ENCODE data around the gene DAZAP2.

DAZAP2 gene

DNA sequence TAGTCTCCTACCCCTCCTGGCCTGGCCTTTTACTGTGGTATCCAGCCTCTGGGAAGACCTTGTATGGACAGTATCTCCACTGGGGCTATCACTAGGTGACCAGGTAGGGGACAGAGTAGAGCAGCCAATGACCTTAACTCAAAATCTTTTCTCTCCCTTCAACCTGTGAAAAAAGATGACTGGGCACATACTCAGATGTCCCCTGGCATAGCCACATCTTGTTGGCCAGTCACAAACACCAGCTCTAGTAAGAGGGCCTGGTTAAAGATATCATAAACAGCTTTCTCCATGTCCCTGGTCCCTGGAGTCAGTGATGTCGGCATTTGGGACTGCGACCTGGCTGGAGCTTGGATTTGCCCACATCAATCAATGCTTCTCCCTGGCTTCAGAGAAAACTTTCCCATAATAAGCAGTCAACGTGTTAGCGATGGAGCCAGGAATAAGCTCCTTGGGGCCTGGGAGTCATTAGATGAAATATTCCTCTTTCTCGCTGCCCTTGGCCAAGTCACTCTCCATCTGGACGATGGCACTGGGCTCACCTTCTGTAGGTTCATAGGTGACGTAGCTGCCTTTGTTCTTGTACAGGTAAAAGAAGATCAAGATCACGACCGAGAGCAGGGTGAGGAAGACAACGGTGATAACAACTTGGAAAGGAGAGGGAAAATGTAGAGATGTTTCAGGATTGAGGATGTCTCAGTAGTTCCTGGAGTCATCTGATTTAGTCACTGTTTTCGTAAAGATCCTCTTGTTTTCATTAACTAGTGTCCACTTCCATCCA is 7.0 kb downstream of the DAZAP2 start:
- H2AK5ac ChIP-seq (ENCODE audit: low read length), result peak overlapping the region; percentile 29
- peaks cover 6% of the 10 kb centered on the region for H3K4me1 ChIP-seq (ENCODE audit: control insufficient read depth, low read depth, low read length)
- H3K23ac ChIP-seq (ENCODE audit: low read length), result no peak overlapping the region
- H3K56ac ChIP-seq (ENCODE audit: low read length), result peak overlapping the region; percentile 59
- H3K18ac ChIP-seq (ENCODE audit: low read length), result no peak overlapping the region
- no peak overlapping the region for H3K4me2 ChIP-seq (ENCODE audit: low read length)
- peaks cover 2% of the 10 kb centered on the region for H3K79me1 ChIP-seq (ENCODE audit: low read length)
- H4K8ac ChIP-seq (ENCODE audit: low read depth, low read length), result no peak overlapping the region
- H4K5ac ChIP-seq (ENCODE audit: low read length), result no peak overlapping the region
- DNase-seq, result no peak
- H3K27ac ChIP-seq (ENCODE audit: low read depth, low read length), result no peak overlapping the region
- no peak overlapping the region for H2BK5ac ChIP-seq (ENCODE audit: low read length)
- WGBS (ENCODE audit: extremely low coverage, insufficient coverage, low lambda C conversion rate), result no CpG with 5 or more reads among the region's 11 CpGs
- H3K4me3 ChIP-seq (ENCODE audit: low read length), result no peak overlapping the region
- H3K79me2 ChIP-seq (ENCODE audit: control insufficient read depth, insufficient read depth, low read length), result no peaks in the 10 kb centered on the region
- no peak overlapping the region for H2BK120ac ChIP-seq (ENCODE audit: low read depth, low read length)
- no peak overlapping the region for H3K9ac ChIP-seq (ENCODE audit: low read length)
- no peak overlapping the region for H3K4ac ChIP-seq (ENCODE audit: low read depth, low read length)
- H3K36me3 ChIP-seq (ENCODE audit: control insufficient read depth, insufficient read depth, low read length), result peaks cover 6% of the 10 kb centered on the region
- H3K27me3 ChIP-seq (ENCODE audit: insufficient read depth, low read length, poor library complexity), result no peaks in the 10 kb centered on the region
- no peak overlapping the region for H2BK15ac ChIP-seq (replicated peaks; ENCODE audit: low read depth)

GRCh38 chr12:51246254-51246853 is 7.7 kb downstream of the DAZAP2 start:
- WGBS (ENCODE audit: extremely low coverage, insufficient coverage, low lambda C conversion rate), result no CpG with 5 or more reads among the region's 7 CpGs
- H3K27ac ChIP-seq (ENCODE audit: low read depth, low read length), result no peak overlapping the region

DNA sequence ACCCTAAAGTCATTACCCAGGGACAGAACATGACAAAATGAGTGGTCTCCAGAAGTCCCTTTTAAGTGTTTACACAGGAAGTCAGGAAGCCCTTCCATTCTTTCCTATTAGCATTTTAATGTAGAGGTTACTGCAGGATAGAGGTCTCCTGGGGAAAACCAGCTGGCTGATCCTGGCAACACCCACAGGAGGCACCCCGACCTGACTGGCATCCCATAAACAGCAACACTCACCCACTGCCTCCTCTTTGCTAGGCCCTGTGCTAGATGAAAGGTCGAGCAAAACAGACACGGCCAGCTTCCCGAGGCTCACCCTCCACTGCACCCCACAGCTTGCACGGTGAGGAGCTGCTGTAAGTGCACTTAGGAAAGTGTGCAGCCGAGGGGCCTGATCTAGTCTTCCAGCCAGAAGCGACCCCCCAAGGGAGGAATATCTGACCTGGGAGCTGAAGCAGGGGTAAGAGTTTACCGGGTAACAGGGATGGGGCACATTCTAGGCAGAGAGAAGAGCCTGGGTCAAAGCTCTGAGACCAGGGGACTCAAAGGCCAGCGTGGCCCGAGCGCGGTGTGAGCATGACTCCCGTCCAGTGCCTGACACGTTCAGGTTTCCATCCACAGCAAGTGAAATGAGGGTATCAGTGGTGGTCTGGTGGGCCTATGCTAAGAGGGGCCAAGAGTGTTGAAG is 9.0 kb downstream of the DAZAP2 start:
- no peaks in the 10 kb centered on the region for H3K27me3 ChIP-seq (ENCODE audit: insufficient read depth, low read length, poor library complexity)
- H3K36me3 ChIP-seq (ENCODE audit: control insufficient read depth, insufficient read depth, low read length), result peaks cover 2% of the 10 kb centered on the region
- no peaks in the 10 kb centered on the region for H3K79me2 ChIP-seq (ENCODE audit: control insufficient read depth, insufficient read depth, low read length)
- H4K5ac ChIP-seq (ENCODE audit: low read length), result no peak overlapping the region
- H4K8ac ChIP-seq (ENCODE audit: low read depth, low read length), result no peak overlapping the region
- peak overlapping the region; percentile 21 for H3K9ac ChIP-seq (ENCODE audit: low read length)
- H2BK5ac ChIP-seq (ENCODE audit: low read length), result no peak overlapping the region
- no peak overlapping the region for H3K4me2 ChIP-seq (ENCODE audit: low read length)
- H3K4ac ChIP-seq (ENCODE audit: low read depth, low read length), result no peak overlapping the region
- no peaks in the 10 kb centered on the region for H3K79me1 ChIP-seq (ENCODE audit: low read length)
- H3K18ac ChIP-seq (ENCODE audit: low read length), result no peak overlapping the region
- H2BK15ac ChIP-seq (replicated peaks; ENCODE audit: low read depth), result no peak overlapping the region
- peak overlapping the region; percentile 40 for H3K27ac ChIP-seq (ENCODE audit: low read depth, low read length)
- H2BK120ac ChIP-seq (ENCODE audit: low read depth, low read length), result no peak overlapping the region
- no peak overlapping the region for H2AK5ac ChIP-seq (ENCODE audit: low read length)
- H3K4me3 ChIP-seq (ENCODE audit: low read length), result no peak overlapping the region
- peaks cover 6% of the 10 kb centered on the region for H3K4me1 ChIP-seq (ENCODE audit: control insufficient read depth, low read depth, low read length)
- H3K23ac ChIP-seq (ENCODE audit: low read length), result no peak overlapping the region
- peak overlapping the region; percentile 60 for H3K56ac ChIP-seq (ENCODE audit: low read length)
- WGBS (ENCODE audit: extremely low coverage, insufficient coverage, low lambda C conversion rate), result no CpG with 5 or more reads among the region's 14 CpGs
- DNase-seq, result no peak

More at GRCh38 chr12:51246254-51246853, 7.7 kb downstream of the DAZAP2 start:
- no peaks in the 10 kb centered on the region for H3K27me3 ChIP-seq (ENCODE audit: insufficient read depth, low read length, poor library complexity)
- H2BK15ac ChIP-seq (replicated peaks; ENCODE audit: low read depth), result no peak overlapping the region
- H3K56ac ChIP-seq (ENCODE audit: low read length), result no peak overlapping the region
- no peak overlapping the region for H3K18ac ChIP-seq (ENCODE audit: low read length)
- H3K4me1 ChIP-seq (ENCODE audit: control insufficient read depth, low read depth, low read length), result peaks cover 6% of the 10 kb centered on the region
- no peak overlapping the region for H2BK5ac ChIP-seq (ENCODE audit: low read length)
- no peak overlapping the region for H4K8ac ChIP-seq (ENCODE audit: low read depth, low read length)
- H3K79me1 ChIP-seq (ENCODE audit: low read length), result peaks cover 2% of the 10 kb centered on the region
- no peak overlapping the region for H3K9ac ChIP-seq (ENCODE audit: low read length)
- peak; percentile 61 for DNase-seq
- no peak overlapping the region for H2BK120ac ChIP-seq (ENCODE audit: low read depth, low read length)
- H2AK5ac ChIP-seq (ENCODE audit: low read length), result no peak overlapping the region
- H3K36me3 ChIP-seq (ENCODE audit: control insufficient read depth, insufficient read depth, low read length), result peaks cover 5% of the 10 kb centered on the region
- H4K5ac ChIP-seq (ENCODE audit: low read length), result no peak overlapping the region
- H3K79me2 ChIP-seq (ENCODE audit: control insufficient read depth, insufficient read depth, low read length), result no peaks in the 10 kb centered on the region
- H3K23ac ChIP-seq (ENCODE audit: low read length), result no peak overlapping the region
- no peak overlapping the region for H3K4ac ChIP-seq (ENCODE audit: low read depth, low read length)
- H3K4me3 ChIP-seq (ENCODE audit: low read length), result no peak overlapping the region
- H3K4me2 ChIP-seq (ENCODE audit: low read length), result no peak overlapping the region

GRCh38 chr12:51253276-51253675 is 14.7 kb downstream of the DAZAP2 start:
- H2BK15ac ChIP-seq (replicated peaks; ENCODE audit: low read depth), result no peak overlapping the region
- no peaks in the 10 kb centered on the region for H3K4me1 ChIP-seq (ENCODE audit: control insufficient read depth, low read depth, low read length)
- no CpG with 5 or more reads among the region's 1 CpG for WGBS (ENCODE audit: extremely low coverage, insufficient coverage, low lambda C conversion rate)
- no peak overlapping the region for H3K18ac ChIP-seq (ENCODE audit: low read length)
- H4K5ac ChIP-seq (ENCODE audit: low read length), result no peak overlapping the region
- H3K79me1 ChIP-seq (ENCODE audit: low read length), result no peaks in the 10 kb centered on the region
- H3K27me3 ChIP-seq (ENCODE audit: insufficient read depth, low read length, poor library complexity), result no peaks in the 10 kb centered on the region
- H2BK120ac ChIP-seq (ENCODE audit: low read depth, low read length), result no peak overlapping the region
- H3K79me2 ChIP-seq (ENCODE audit: control insufficient read depth, insufficient read depth, low read length), result no peaks in the 10 kb centered on the region
- no peak overlapping the region for H3K4me2 ChIP-seq (ENCODE audit: low read length)
- H3K9ac ChIP-seq (ENCODE audit: low read length), result peak overlapping the region; percentile 32
- no peak overlapping the region for H2BK5ac ChIP-seq (ENCODE audit: low read length)
- H3K56ac ChIP-seq (ENCODE audit: low read length), result no peak overlapping the region
- no peak overlapping the region for H3K23ac ChIP-seq (ENCODE audit: low read length)
- H3K27ac ChIP-seq (ENCODE audit: low read depth, low read length), result no peak overlapping the region
- H2AK5ac ChIP-seq (ENCODE audit: low read length), result no peak overlapping the region
- H4K8ac ChIP-seq (ENCODE audit: low read depth, low read length), result no peak overlapping the region
- no peak overlapping the region for H3K4ac ChIP-seq (ENCODE audit: low read depth, low read length)
- DNase-seq, result no peak
- H3K36me3 ChIP-seq (ENCODE audit: control insufficient read depth, insufficient read depth, low read length), result no peaks in the 10 kb centered on the region
- no peak overlapping the region for H3K4me3 ChIP-seq (ENCODE audit: low read length)

DNA sequence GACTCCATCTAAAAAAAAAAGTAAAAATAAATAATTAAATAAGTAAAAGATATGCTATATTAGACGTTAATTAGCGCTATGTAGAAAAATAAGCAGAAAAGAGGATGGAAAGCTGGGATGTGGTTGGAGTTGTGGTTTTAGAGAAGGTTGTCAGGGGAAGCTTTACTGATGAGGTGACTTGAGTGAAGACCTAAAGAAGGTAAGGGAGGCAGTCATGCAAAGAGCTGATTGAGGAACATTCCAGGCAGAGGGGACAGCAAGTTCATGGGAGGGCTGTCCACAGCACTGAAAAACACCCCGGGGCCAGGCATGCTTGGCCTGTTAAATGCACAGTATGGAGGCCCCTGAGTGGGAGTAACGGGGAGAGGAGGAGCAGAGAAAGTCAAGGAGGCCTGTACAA is 15.9 kb downstream of the DAZAP2 start:
- H3K56ac ChIP-seq (ENCODE audit: low read length), result no peak overlapping the region
- H4K8ac ChIP-seq (ENCODE audit: low read depth, low read length), result no peak overlapping the region
- no peak overlapping the region for H3K9ac ChIP-seq (ENCODE audit: low read length)
- no peak overlapping the region for H2BK120ac ChIP-seq (ENCODE audit: low read depth, low read length)
- no peak overlapping the region for H3K27ac ChIP-seq (ENCODE audit: low read depth, low read length)
- H2BK5ac ChIP-seq (ENCODE audit: low read length), result no peak overlapping the region
- no peaks in the 10 kb centered on the region for H3K79me2 ChIP-seq (ENCODE audit: control insufficient read depth, insufficient read depth, low read length)
- H2BK15ac ChIP-seq (replicated peaks; ENCODE audit: low read depth), result no peak overlapping the region
- no peak overlapping the region for H3K4me3 ChIP-seq (ENCODE audit: low read length)
- H3K23ac ChIP-seq (ENCODE audit: low read length), result no peak overlapping the region
- no peak overlapping the region for H4K5ac ChIP-seq (ENCODE audit: low read length)
- no peaks in the 10 kb centered on the region for H3K27me3 ChIP-seq (ENCODE audit: insufficient read depth, low read length, poor library complexity)
- H3K4me1 ChIP-seq (ENCODE audit: control insufficient read depth, low read depth, low read length), result no peaks in the 10 kb centered on the region
- no peaks in the 10 kb centered on the region for H3K79me1 ChIP-seq (ENCODE audit: low read length)
- no peak overlapping the region for H3K4me2 ChIP-seq (ENCODE audit: low read length)
- H3K18ac ChIP-seq (ENCODE audit: low read length), result no peak overlapping the region
- H3K4ac ChIP-seq (ENCODE audit: low read depth, low read length), result no peak overlapping the region
- H3K36me3 ChIP-seq (ENCODE audit: control insufficient read depth, insufficient read depth, low read length), result no peaks in the 10 kb centered on the region
- 100% methylated on average over 2 of the region's 4 CpGs for WGBS (ENCODE audit: extremely low coverage, insufficient coverage, low lambda C conversion rate)
- no peak for DNase-seq
- no peak overlapping the region for H2AK5ac ChIP-seq (ENCODE audit: low read length)
